Mesothelial cell of epicardium (in vitro differentiated cells): ENCODE data around the gene GLIS2. TPM values are rescaled to one million over a fixed set of nuclear protein-coding genes. Genes with fewer than 3 reads are reported as not detected.

Experiments used
- DNase-seq, 2 experiments: peaks; one replicate each; pipeline ENCODE4 v3.0.0; 2021; ENCODE audit warnings: low spot score in 2 of 2; ENCODE audit not compliant: unreplicated experiment in 2 of 2
- H3K27ac Mint-ChIP-seq: 2 replicates; pipeline ENCODE4 v1.8.0; 2021; ENCODE audit warnings: mixed read lengths
- H3K27me3 Mint-ChIP-seq: 2 replicates; pipeline ENCODE4 v1.8.0; 2021; ENCODE audit warnings: low read depth, mixed read lengths
- H3K36me3 Mint-ChIP-seq: 2 replicates; pipeline ENCODE4 v1.8.0; 2021; ENCODE audit warnings: mixed read lengths
- H3K4me1 Mint-ChIP-seq: 2 replicates; pipeline ENCODE4 v1.8.0; 2021; ENCODE audit warnings: mixed read lengths
- H3K4me3 Mint-ChIP-seq: 2 replicates; pipeline ENCODE4 v1.8.0; 2021; ENCODE audit warnings: mild to moderate bottlenecking, moderate library complexity, mixed read lengths
- H3K9me3 Mint-ChIP-seq: 2 replicates; pipeline ENCODE4 v1.8.0; 2021; ENCODE audit warnings: mixed read lengths
- CTCF ChIP-seq: fragments of 200-600 bp; sonication (generic); IDR thresholded peaks from one replicate; pipeline ENCODE4 v1.5.0; 2021; ENCODE audit warnings: antibody characterized with exemption; ENCODE audit not compliant: unreplicated experiment
- total RNA-seq: library from RNA; stranded (reverse); gene quantifications from 3 replicates; pipeline ENCODE4 v1.2.1, GENCODE V29; 2021

The GLIS2 gene
- total RNA-seq, 1 donor from 2014 or later: 79.6 TPM

GRCh38 chr16:4291699-4292098, 24.2 kb upstream of the GLIS2 start:
- no peak for DNase-seq
- Mint-ChIP-seq H3K4me1 (peaks cover 42% of the 10 kb centered on the region), H3K9me3 (no peaks in the 10 kb centered on the region), H3K4me3 (no peak overlapping the region), H3K36me3 (no peaks in the 10 kb centered on the region), H3K27me3 (no peaks in the 10 kb centered on the region), H3K27ac (peak overlapping the region; percentile 82)
- TF ChIP-seq CTCF: no peak

- Mint-ChIP-seq H3K27ac (peak overlapping the region; percentile 98), H3K4me3 (peak overlapping the region; percentile 18), H3K36me3 (no peaks in the 10 kb centered on the region), H3K27me3 (no peaks in the 10 kb centered on the region), H3K4me1 (peaks cover 50% of the 10 kb centered on the region), H3K9me3 (no peaks in the 10 kb centered on the region)
- DNase-seq: no peak
- no peak for TF ChIP-seq CTCF
Observed at GRCh38 chr16:4293181-4293716, 22.6 kb upstream of the GLIS2 start.

GRCh38 chr16:4293822-4294457, 21.9 kb upstream of the GLIS2 start:
- Mint-ChIP-seq H3K27me3 (no peaks in the 10 kb centered on the region), H3K9me3 (no peaks in the 10 kb centered on the region), H3K36me3 (no peaks in the 10 kb centered on the region), H3K4me1 (peaks cover 51% of the 10 kb centered on the region), H3K4me3 (peak overlapping the region; percentile 59), H3K27ac (peak overlapping the region; percentile 98)
- TF ChIP-seq CTCF: no peak
- DNase-seq: peak in 1 of 2 experiments; percentile 72

- no peaks in the 10 kb centered on the region for H3K27me3 Mint-ChIP-seq
- no peak for TF ChIP-seq CTCF
- peak overlapping the region; percentile 61 for H3K27ac Mint-ChIP-seq
- peaks cover 56% of the 10 kb centered on the region for H3K4me1 Mint-ChIP-seq
- no peak for DNase-seq
- peaks cover 2% of the 10 kb centered on the region for H3K36me3 Mint-ChIP-seq
- no peak overlapping the region for H3K4me3 Mint-ChIP-seq
- H3K9me3 Mint-ChIP-seq: no peaks in the 10 kb centered on the region
Observed at GRCh38 chr16:4295581-4295980, 20.3 kb upstream of the GLIS2 start.

GRCh38 chr16:4297480-4297879, 18.4 kb upstream of the GLIS2 start:
- DNase-seq: no peak
- peak overlapping the region; percentile 94 for H3K27ac Mint-ChIP-seq
- peak overlapping the region; percentile 6 for H3K4me3 Mint-ChIP-seq
- no peak for TF ChIP-seq CTCF
- H3K9me3 Mint-ChIP-seq: no peaks in the 10 kb centered on the region
- no peaks in the 10 kb centered on the region for H3K27me3 Mint-ChIP-seq
- peaks cover 45% of the 10 kb centered on the region for H3K4me1 Mint-ChIP-seq
- peaks cover 5% of the 10 kb centered on the region for H3K36me3 Mint-ChIP-seq
